AG09319 (cell line): ENCODE data around the gene SYCN.

Experiments
- DNase-seq: peaks from one replicate; pipeline ENCODE4 v3.0.0-alpha.2; 2010; ENCODE audit warnings: low read depth; ENCODE audit errors: extremely low read depth
- CTCF ChIP-seq: IDR thresholded peaks from 2 replicates; pipeline ENCODE4 v1.5.1; 2011; ENCODE audit warnings: low read depth, mild to moderate bottlenecking, inconsistent platforms, low read length, moderate library complexity

SYCN gene

GRCh38 chr19:39207293-39207836 is 3.3 kb upstream of the SYCN start:
- TF ChIP-seq CTCF: no peak
- no peak for DNase-seq

GRCh38 chr19:39206122-39206521 is 2.1 kb upstream of the SYCN start:
- no peak for DNase-seq
- no peak for TF ChIP-seq CTCF

- DNase-seq: no peak
These were observed 1.3 kb upstream of the SYCN start for GRCh38 chr19:39205449-39205764.

GRCh38 chr19:39202998-39203355 is 1.1 kb downstream of the SYCN start:
- TF ChIP-seq CTCF: no peak
- DNase-seq: no peak

More at GRCh38 chr19:39205449-39205764, 1.3 kb upstream of the SYCN start:
- no peak for TF ChIP-seq CTCF

GRCh38 chr19:39200803-39201115 is 3.3 kb downstream of the SYCN start:
- no peak for DNase-seq
- no peak for TF ChIP-seq CTCF

- TF ChIP-seq CTCF: no peak
- no peak for DNase-seq
These were observed 3.8 kb downstream of the SYCN start for GRCh38 chr19:39200066-39200802.

- no peak for TF ChIP-seq CTCF
- DNase-seq: peak; percentile 24
These were observed 5.0 kb downstream of the SYCN start for GRCh38 chr19:39199025-39199424.
